GM15510 (cell line): Measurements from ENCODE around the gene PRKAR1A.

ENCODE experiments used
- POLR2A ChIP-seq: IDR thresholded peaks from 3 replicates; pipeline ENCODE4 v1.6.1; 2011; ENCODE audit warnings: borderline replicate concordance; ENCODE audit not compliant: insufficient read length; ENCODE audit errors: extremely low read depth

The PRKAR1A gene

DNA sequence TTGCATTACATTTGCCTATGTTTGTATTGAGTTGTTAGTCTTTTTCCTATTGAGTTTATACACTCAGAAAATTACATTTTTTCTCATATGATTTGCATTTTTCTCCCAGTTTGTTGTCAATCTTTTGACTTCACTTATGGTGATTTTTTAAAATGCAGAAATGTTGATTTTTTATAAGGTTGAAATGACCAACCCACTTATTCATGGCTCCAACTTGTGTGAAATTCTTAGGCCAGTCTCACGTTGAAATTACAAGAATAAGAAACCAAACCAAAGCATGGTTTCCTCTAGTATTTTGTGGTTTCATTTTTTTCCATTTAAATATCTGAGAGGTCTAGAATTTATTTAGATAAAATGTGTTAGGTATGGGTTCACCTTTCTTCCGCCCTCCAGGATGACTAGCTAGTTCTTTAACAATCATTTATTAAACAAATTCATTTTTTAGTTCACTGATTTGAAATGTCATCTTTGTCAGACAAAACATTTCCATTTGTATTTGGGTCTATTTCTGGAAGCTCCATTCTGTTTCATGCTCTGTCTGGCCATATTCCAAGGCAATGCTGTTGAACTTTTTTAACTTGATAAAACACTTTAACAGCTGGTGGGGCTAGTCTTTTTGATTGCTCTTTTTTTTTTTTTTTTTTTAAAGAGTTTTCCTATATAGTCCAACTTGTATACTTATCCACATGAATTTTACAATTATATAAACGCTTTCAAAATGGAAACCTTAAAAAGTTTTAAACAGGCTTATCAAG lies 48.9 kb downstream of the PRKAR1A start:
- no peak for TF ChIP-seq POLR2A

DNA sequence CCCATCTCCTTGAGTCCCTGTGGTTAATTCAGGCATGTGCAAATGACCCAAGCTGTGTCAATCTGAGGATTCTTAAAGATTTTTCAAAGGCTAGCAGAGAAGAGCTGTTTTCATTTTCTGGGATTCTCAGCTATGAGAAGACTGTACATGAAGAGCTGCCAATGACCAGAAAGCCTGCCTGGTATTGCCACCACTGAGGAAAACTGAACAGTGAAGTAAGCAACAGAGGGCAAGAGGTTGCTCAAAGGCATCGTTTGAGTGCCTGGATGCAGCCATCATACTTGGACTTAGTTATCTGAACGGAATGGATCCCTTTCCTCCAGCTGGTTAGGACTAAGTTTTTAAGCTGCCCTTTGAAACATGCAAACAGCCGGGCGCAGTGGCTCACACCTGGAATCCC lies 50.5 kb downstream of the PRKAR1A start:
- TF ChIP-seq POLR2A, result no peak

GRCh38 chr17:68564415-68565111 lies 52.3 kb downstream of the PRKAR1A start:
- no peak for TF ChIP-seq POLR2A

- TF ChIP-seq POLR2A, result no peak
Measured at GRCh38 chr17:68565661-68566441, 53.6 kb downstream of the PRKAR1A start.

DNA sequence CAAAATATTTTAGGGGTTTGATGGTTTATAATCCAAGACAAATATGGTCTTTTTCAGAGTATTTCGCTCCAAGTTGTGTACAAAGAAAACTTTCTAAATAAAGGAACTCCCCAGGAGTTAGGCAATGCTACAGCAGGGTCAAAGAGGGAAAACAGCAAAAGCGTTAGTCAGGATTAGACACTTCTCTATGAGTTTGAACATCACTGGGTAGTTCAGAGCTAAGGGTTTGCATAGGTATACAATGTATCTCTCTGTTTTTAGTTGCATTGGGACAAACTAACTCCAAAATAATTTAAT lies 54.2 kb downstream of the PRKAR1A start:
- no peak for TF ChIP-seq POLR2A

GRCh38 chr17:68567035-68567434 lies 54.8 kb downstream of the PRKAR1A start:
- TF ChIP-seq POLR2A, result no peak

DNA sequence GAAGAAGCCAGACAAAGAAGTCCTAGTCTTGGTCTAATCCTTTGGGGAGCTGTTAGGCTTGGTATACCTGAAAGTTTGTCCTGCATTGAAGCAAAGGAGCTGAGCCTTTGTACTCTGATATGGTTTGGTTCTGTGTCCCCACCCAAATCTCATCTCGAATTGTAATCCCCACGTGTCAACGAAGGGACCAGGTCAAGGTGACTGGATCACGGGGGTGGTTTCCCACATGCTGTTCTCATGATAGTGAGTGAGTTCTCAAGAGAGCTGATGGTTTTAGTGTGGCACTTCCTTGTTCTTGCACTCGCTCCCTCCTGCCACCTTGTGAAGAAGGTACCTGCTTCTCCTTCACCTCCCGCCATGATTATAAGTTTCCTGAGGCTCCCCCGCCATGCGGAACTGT lies 55.4 kb downstream of the PRKAR1A start:
- no peak for TF ChIP-seq POLR2A

DNA sequence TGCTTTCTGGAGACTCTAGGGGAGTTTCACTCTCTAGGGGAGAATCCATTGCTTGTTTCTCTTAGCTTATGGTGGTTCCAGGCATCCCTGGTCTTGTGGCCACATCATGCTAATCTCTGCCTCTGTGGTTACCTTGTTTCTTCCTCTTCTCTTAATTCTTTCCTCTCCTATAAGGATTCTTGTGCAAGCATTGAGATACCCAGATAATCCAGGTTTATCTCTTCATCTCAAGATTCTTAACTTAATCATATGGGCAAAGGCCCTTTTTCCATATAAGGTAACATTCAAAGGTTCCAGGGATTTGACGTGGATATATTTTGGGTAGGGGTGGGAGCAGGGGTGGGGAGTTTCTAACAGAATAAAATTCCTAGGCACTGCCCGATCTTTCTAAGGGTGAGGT lies 56.4 kb downstream of the PRKAR1A start:
- no peak for TF ChIP-seq POLR2A

DNA sequence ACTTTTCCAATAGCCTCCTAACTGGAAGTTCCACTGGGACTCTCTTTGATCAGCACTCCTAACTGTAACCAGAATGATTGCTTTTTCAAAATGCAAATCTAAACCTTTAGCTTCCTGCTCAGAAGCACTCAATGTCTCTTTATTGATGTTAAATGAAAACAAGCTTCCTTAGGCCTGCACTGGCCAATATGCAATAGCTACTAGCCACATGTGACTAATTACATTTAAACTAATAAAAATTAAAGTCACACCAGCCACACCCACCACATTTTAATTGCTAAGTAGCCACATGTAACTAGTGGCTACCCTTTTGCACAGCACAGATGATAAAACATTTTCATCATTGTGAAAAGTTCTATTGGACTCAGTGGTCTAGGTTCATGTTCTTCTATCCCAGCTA lies 57.1 kb downstream of the PRKAR1A start:
- no peak for TF ChIP-seq POLR2A

- no peak for TF ChIP-seq POLR2A
Measured at GRCh38 chr17:68570526-68570925, 58.3 kb downstream of the PRKAR1A start.

- no peak for TF ChIP-seq POLR2A
Measured at GRCh38 chr17:68572138-68572842, 60.1 kb downstream of the PRKAR1A start.

GRCh38 chr17:68573338-68573737 lies 61.1 kb downstream of the PRKAR1A start:
- TF ChIP-seq POLR2A, result no peak

DNA sequence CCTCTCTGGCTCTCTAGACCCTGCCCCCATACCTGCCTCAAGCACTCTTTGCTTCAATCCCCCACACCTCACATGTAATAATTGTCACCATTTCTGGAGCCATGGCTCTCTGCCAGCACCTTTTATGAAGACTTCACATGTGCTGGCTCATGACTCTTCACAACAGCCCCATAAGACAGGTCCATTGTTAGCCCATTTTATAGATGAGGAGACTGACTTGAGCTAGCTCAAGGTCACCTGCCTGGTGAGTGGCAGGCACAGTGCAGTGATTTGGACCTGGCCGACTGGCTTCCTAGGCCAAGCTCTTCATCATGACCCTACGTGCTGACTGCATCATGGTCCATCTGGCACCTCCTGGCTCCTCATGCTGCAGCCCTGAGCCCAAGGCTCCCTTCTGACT lies 63.9 kb downstream of the PRKAR1A start:
- TF ChIP-seq POLR2A, result no peak

- TF ChIP-seq POLR2A, result no peak
Measured at GRCh38 chr17:68576811-68577496, 64.7 kb downstream of the PRKAR1A start.

GRCh38 chr17:68577497-68577821 lies 65.2 kb downstream of the PRKAR1A start:
- no peak for TF ChIP-seq POLR2A
